ENCODE results near the gene MAPK10.
A peak's percentile ranks its signal among the peaks of the same experiment; 100 is the strongest.
"Not testable (repeated sequence)": the region's sequence is repeated elsewhere in the genome, so short reads cannot be mapped to it uniquely, and the experiment has no call there.

Gene MAPK10

GRCh38 chr4:86100539-86101215 lies 259.2 kb downstream of the MAPK10 start:
- DNase-seq = no peak

GRCh38 chr4:86099348-86099747 lies 260.5 kb downstream of the MAPK10 start:
- no peak for DNase-seq

DNA sequence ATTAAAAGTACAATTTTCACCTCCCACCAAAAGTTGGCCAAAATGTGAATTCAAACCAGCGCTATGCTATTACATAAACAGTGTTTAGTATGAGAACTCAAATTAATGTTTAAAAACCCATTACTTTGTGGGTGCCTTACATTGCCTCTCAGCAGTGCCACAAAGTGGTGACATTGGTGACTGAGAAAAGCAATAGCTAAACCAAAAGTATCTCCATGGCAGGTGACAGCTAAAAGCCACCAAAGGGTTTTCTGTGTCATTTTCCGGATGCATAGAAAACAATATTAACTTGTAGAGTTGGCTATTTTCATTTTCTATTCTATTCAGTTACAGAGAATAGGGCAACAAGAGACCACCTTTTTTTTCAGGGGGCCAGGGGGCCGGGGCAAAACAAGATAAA lies 261.2 kb downstream of the MAPK10 start:
- DNase-seq = no peak

GRCh38 chr4:86096373-86096772 lies 263.5 kb downstream of the MAPK10 start:
- DNase-seq = no peak

DNA sequence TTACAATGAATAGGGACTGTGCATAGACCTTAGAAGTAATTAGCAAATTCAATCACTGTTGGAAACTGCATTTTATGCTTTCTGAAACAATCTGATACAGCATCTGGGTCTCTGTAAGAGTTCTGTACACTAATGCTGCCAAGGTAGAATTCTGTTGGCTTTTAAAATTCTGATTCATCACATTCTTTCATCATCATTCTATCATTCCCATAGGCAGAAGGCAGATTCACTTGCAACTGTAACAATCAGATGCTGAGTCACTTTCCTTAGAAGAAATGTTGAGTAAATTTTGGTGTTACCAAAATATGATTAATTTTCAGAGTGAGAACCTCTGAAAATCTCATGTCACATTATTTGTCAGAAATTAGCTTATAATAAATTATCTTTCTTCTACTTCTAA lies 267.2 kb downstream of the MAPK10 start:
- DNase-seq = no peak

- no peak for DNase-seq
These were observed 268.7 kb downstream of the MAPK10 start for GRCh38 chr4:86091201-86091600.

- DNase-seq = no peak
These were observed 270.0 kb downstream of the MAPK10 start for GRCh38 chr4:86089781-86090323.

DNA sequence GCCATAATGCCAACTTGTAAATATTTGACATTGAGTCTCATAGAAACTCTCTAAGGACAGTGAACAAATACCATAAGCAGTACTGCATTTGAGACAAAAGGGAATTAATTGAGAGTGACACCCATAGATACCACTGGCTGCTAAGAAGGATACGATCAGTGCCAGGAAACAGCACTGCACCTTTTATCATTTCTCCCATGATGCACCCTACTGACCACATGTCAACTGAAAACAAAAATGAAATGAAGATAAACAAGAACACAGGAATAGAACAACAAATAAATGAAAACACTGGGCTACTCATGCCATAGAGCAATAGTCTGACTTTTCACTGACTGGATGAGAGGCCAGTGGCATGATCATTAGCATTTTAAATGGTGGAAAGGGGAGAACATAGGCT lies 270.8 kb downstream of the MAPK10 start:
- DNase-seq = no peak

- not testable (repeated sequence) for DNase-seq
These were observed 284.1 kb downstream of the MAPK10 start for GRCh38 chr4:86075796-86076195.

GRCh38 chr4:86060341-86060740 lies 299.5 kb downstream of the MAPK10 start:
- DNase-seq = no peak

DNA sequence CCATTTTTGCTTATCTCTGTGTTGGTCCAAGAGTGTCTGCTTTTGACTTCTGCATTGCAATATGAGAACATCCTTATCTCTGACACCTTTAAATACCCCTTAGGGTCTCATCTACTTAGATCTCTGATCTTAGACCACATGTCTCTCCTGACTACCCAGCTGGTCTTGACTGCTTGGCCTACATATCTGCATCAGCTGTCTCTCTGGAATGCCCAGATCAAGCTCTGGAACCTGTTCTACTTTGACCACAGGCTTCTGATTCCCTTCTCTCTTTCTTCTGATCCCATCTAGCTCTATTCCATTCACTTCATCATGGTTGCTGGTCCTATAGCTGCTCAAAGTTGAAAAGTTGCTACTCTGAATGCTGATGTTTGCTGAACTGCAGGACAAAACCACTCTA lies 301.2 kb downstream of the MAPK10 start:
- DNase-seq = no peak

GRCh38 chr4:86055898-86056297 lies 304.0 kb downstream of the MAPK10 start:
- DNase-seq = no peak

DNA sequence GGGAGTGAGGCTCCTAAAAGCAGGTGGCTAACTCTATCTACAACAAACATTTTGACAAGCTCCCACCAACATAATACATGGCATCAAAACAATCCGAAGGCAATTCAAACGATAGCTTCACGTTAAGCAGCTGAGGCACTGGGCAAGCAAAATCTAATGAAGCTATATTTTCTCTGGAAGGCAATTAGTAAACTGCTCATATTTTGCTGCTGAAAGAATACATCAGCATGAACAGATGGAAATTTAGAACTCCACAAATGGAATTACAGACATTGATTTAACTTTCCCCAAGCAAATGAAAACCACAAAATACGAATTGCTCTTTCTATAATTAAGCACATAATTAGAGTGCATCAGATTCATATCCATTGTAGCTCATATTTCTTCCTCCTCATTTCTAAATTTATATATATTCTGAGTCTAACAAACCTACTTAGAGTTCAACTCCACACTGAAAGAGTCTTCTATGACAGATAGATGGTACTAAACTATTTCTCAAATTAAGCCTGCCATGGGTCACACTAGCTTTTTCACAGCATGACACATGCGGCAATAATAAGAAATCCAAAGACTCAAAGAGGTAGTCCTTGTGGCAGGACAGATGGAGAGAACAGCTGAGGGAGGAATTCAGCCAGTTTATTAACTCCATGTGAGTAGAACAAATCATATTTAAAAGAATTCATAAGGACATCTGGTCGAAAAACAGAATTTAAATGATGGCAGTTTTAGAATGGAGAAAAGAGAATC lies 305.4 kb downstream of the MAPK10 start:
- no peak for DNase-seq

DNA sequence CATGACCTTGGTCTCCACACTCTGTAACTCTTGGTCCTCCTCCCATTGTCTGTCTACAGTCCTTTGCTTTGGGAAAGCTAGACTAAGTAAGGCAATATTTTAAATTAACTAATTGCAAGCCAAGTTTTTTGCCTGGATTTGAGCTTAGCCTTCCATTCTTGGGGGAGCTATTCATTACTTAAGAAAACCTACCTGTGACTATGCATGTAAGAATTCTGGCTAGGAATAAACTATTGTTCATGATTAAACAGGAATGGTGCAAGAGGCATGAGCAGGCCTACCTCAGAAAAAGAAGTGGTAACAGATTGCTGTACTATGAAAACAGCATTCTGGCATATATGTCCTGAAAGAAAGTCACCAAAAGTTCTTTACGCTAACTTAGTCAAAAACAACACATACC lies 309.4 kb downstream of the MAPK10 start:
- no peak for DNase-seq

DNA sequence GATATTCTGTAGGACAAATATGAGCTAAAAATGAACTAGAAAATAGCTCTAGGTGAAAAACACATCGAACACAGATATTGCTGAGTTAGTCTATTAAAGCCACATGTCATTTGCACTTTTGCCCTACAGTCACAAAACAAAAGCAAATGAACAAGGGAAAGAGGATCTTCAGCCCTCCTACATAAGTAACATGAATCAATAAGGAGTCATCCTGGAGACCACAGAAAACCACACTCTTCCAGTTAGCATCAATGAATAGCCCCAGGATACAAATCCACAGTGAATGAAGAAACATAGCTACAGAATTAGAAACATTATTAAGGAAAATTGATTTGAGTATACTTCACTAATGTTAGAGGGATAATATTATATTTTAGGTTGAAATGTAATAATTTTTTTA lies 311.4 kb downstream of the MAPK10 start:
- no peak for DNase-seq

DNA sequence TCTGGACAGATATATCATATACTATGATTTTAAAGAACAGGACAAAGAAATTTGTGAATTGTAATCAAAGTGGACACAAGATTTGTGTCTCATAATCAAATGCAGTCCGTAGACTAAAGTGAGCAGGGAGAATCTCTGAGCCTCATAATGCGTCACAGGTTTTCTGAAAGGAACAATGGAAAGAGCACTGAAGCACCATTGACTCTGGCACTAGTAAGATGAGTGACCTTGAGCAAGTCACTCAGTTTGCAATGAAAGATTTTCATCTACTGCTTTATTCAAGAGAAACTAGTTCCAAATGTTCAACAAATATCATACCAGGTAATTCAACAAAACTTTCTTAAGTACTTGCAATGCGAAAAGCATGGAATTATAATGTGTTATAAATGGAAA lies 315.3 kb downstream of the MAPK10 start:
- DNase-seq = no peak

- peak in 1 of 2 donors; percentile 28 for DNase-seq
These were observed 315.9 kb downstream of the MAPK10 start for GRCh38 chr4:86043755-86044592.

DNA sequence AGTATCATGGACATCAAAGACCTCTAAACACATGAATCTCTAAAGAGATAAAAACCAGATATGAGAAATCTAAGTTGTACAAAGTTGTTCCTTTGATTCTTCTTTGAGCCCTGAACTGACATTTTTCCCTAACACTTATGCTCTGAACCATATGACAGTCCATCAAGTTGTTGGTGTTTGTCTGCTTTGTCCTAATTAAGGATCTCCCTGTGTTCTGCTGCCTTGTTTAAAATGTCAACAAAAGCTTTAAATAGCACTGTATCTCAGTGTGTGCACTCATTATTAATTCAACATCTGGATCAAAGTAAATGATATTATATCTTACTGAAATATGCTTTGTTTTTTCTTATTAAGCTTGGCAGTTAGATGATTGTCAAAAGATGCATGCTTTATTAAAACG lies 321.8 kb downstream of the MAPK10 start:
- DNase-seq = no peak

GRCh38 chr4:86036736-86037135 lies 323.1 kb downstream of the MAPK10 start:
- no peak for DNase-seq

DNA sequence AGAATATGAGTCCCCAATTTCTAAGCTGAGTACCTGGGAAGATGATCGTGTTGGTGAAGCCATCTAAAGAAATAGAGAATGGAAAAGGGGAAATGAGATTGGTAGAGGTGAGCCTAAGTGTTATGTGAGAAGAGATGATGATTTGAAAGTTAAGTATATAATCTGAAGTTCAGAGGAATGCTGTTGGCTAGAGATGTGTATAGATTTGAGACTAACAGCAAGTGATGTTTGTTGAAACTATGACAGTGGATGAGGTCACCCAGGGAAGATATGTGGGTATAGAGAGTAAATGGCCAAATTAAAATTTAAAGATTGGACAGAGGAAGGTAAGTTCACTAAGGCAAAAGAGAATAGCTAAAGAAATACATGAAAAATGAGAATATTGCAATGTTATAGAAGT lies 324.2 kb downstream of the MAPK10 start:
- DNase-seq = no peak

- DNase-seq = no peak
These were observed 325.2 kb downstream of the MAPK10 start for GRCh38 chr4:86034616-86035015.

DNA sequence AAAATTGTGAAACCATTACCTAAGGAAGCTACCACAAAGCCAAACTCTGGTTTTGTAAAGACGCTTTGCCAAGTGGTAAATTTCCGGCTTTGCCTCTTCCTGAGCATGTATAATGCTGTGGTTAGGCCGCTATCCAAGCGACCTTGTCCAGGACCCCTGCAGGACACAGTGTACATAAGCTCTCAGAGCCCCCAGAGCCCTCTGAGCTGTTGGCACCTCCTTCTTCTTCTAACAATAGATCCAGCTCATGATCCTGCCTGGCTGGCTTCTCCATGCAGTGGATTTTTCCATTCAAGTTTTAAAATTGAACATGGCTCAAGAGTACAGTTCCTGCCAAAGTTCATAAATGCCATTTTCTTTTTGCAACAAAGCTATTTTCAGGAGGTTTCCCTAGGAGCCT lies 326.7 kb downstream of the MAPK10 start:
- DNase-seq = no peak

- DNase-seq = no peak
These were observed 327.3 kb downstream of the MAPK10 start for GRCh38 chr4:86032476-86033022.

All from bone marrow (tissue), 2 donors.